Glomerular endothelial cell (primary cell): ENCODE results near the gene TTC21A. TPM values are rescaled to one million over a fixed set of nuclear protein-coding genes. Genes with fewer than 3 reads are reported as not detected.

Source experiments
- DNase-seq: peaks from one replicate; pipeline ENCODE4 v3.0.0-alpha.2; 2011; ENCODE audit warnings: low read depth, low spot score; ENCODE audit errors: extremely low read depth
- total RNA-seq: library from RNA; depleted of rRNA; stranded (reverse); fragments of >200 nt; gene quantifications from 2 replicates; pipeline ENCODE4 v1.2.3, GENCODE V29; 2015

The TTC21A gene
- total RNA-seq, 1 donor from 2014 or later: 6.5 TPM

DNA sequence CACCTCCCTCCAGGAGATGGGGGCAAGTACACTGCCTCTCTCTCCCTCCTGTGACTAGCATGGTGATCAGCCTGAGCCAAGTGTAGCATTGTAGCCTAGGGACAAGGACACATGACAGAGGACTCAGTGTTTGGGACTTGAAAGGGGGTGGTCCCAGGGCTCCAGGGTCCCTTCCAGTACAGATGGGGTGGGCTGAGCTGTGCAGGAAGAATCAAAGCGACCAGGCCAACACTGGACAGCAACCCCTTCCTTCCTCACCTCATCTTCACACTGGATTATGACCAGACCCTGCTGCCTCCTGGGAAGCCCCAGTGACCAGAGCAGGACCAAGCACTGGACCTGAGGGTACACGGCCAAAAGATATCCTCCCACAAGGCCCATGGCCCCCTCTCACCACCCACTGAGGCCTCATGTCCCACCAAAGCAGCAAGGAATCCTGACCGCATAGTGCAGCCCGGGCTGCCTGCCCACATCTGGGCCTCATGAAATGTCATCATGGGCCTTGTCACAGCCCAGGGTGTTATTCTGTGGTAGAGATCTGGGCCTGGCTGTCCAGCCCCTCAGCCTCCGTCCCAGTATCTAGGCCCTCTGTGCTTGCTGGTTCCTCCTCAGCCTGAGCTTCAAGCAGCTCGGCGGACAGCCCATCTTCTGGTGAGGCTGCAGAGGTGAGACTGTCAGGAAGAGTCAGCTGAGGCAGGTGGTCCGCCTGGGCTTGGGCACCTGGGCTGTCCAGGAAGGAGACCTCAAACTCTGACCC is 9.6 kb upstream of the TTC21A start:
- DNase-seq: no peak

GRCh38 chr3:39098473-39099000 is 8.9 kb upstream of the TTC21A start:
- DNase-seq: no peak

- no peak for DNase-seq
Observed at GRCh38 chr3:39099242-39099641, 8.2 kb upstream of the TTC21A start.

DNA sequence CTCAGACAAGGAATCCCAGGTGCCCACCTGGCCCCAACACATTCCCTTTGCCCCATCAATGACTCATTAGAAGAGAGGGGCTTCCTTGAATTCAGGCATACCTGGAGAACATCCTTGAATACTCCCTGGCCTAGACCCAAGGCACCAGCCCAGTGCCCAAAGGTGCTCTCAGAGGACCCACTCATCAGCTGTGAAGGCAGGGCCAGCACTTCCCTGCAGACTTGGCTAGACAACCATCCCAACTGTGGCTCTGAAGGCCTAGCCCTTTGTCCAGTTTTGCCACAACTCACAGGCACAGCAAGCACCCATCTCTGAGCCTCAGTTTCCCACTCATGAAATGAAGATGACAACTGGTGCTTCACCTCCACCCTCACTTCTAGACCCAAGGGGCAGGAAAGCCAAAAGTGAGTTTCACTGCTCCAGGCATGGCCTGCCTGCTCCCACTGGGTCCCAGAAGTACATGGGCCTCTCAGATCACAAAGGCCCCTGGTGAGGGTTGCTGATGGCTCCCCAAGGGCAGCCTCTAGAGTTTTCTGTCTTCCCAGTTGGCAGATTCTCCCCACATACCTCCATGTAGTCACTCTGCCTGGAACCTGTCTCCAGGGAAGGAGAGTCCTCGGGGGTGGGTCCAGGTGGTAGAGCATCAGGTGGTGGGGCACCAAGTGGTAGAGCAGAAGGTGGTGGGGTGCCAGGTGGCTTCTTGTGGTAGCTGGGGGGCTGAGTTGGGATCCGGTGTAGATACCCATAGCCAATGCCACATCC is 7.6 kb upstream of the TTC21A start:
- no peak for DNase-seq

- DNase-seq: no peak
Observed at GRCh38 chr3:39100500-39100886, 7.0 kb upstream of the TTC21A start.

DNA sequence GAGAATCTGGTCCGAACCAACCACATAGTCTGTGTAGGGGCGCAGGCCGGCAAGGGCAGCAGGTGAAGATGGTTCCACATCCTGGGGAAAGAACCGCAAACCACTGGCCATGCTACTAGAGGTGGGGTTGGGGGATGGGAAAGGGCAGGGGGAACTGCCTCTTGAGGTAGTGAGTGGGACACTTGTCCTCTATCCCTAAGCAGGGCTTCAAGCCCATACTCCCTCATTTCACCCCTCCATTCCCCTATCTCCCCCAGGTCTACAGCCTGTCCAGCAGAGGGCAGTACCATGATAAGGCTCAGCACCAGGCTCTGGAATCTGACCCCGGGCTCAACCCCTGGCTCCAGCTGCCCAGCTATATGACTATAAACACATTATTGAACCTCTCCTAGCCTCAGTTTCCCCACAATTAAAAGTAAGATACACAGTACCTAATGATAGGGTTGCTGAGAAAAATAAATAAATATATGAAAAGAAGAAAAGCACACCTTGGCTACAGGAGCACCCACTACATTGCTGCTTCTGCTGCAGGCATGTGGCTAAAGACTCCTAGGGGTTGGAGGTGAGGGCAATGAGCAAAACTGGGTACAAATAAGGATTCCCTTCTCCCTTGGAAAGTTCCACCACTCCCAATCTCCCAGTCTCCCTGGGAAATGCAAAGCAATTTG is 6.3 kb upstream of the TTC21A start:
- no peak for DNase-seq

- DNase-seq: no peak
Observed at GRCh38 chr3:39102504-39103323, 4.8 kb upstream of the TTC21A start.

- no peak for DNase-seq
Observed at GRCh38 chr3:39103324-39103693, 4.2 kb upstream of the TTC21A start.

GRCh38 chr3:39103791-39104552 is 3.5 kb upstream of the TTC21A start:
- no peak for DNase-seq

DNA sequence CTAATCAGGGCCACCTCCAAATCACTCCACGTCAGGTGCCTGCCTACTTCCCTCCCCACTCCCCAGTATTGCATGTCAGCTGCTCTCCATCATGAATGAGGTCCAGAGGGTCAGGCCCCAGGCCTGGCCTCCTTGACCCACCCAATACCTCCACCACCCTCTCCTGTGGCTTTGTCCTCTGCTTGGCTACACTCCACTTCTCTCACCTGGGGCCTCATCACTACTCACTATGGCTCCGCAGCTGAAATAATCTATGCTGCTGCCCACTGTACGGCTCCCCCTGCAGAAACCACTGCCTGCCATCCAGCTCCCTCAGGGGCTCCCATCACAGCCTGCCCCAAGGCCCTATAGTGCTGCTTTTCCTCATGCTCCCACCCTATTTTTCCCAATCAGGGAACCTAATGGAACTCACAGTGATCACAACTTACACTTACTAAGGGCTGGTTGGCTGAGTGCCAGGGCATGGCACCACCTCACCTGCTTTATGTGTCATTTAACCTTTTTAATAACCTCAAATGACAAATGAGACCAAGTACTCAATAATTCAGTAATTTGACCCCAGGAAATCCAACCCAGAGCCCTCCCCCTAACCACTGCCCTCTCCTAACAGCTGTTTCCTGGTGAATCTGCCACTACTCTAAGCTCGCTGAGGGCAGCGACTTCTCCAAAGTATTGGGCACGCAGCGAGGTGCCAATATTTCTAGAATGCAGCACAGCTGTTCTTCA is 2.4 kb upstream of the TTC21A start:
- DNase-seq: no peak

DNA sequence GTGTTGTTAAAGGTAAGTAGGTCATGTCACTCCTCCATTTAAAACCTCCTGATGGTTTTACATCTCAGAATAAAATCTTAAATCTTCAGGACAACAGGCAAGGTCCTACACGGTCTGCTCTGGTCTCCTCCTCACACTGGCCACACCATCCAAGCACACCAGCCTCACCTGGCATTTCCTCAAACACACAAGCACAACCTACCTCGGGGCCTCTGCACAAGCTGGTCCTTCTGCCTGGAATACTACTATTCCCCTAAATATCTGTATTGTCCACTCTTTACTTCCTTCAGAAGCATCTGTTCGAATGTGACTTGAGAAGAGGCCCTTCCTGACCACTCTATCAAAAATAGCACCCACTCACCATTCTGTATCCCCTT is 1.8 kb upstream of the TTC21A start:
- DNase-seq: no peak

GRCh38 chr3:39106281-39106811 is 1.1 kb upstream of the TTC21A start:
- DNase-seq: no peak

DNA sequence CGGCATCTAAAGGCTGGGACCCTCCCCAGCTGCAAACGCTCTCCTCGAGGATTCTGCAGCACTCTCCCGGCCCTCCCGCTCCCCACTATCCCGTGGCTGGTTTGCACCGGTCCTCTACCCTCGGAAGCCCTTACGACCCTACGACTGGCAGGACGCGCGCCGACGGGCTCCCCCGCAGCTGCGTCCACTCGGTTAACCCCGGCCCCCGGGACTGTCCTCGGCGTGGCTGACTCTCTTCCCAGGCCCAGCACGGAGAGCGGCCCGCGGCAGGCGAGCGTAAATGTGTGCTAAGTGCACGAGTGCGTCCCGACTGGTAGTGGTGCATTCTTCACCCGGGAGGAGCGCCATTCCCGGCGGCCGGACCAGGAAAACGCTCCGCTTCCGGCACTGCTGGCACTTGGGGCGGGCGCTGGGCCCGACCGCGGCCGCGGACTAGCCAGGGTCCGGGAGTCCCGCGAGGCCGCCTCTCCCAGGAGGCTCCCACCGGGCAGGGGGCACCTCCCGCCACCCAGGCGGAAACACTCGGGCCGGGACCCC is 561 bp upstream of the TTC21A start:
- no peak for DNase-seq

DNA sequence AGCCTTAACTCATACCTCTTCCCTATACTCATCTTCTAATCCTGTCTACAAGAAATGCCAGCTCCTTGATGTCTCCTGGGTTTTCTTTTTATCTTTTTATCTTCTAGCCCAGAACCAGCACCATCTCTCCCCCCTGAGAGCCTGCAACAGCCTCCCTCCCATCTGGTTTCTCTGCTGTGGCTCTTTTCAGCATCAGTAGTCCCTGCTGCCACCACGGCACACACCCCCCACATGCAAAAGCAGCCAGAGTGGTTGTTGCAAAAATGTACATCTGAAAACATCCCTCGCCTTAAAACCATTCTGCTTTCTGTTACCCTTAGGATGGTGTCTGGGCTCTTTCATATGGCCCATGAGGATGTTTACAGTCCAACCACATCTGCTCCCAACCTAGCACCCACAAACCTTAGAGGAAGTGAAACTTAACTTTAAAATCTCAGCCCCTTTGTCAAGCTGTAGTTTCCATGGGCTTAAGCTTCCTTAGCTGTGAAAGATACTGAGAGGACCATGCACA is 775 bp downstream of the TTC21A start:
- DNase-seq: no peak

GRCh38 chr3:39109086-39109485 is 1.6 kb downstream of the TTC21A start:
- DNase-seq: no peak

DNA sequence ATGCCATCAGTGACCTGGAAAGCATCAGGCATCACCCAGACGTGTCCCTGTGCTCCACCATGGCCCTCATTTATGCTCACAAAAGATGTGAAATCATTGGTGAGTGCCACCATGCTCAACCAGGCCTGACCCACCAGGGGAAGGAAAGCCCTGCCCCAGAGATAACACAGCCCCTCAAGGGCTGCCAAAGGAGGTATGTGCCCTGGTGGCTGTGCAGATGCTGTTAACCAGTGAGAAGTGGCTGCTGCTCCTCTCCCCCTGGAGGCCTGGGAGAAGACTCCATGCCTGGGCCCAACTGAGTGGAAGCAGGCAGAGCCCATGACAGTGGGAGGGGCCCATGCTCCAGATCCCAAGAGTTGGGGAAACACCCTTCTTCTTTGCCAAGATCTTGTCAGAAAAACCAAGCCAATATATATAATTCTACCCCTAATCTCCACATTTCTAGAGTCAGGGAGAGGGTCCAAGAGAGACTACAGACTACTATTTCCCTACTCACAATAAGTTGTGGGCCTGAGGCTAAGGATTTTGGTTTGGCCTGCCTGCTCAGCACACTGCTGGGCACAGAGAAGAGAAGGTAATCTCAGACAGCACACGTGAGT is 2.7 kb downstream of the TTC21A start:
- DNase-seq: no peak

GRCh38 chr3:39112113-39112512 is 4.6 kb downstream of the TTC21A start:
- DNase-seq: no peak

GRCh38 chr3:39112535-39112934 is 5.1 kb downstream of the TTC21A start:
- DNase-seq: no peak
